Lower lobe of right lung (tissue), 2 donors: ENCODE measurements around the gene TMF1. TPM values are rescaled to one million over a fixed set of nuclear protein-coding genes. Genes with fewer than 3 reads are reported as not detected.

Source experiments
- ATAC-seq, 2 donors: fragments of 200-7000 bp; cut with Tn5 transposase; one replicate each; pipeline ENCODE4 v1.9.1; 2020 to 2022; ENCODE audit warnings: mild to moderate bottlenecking in 2 of 2, moderate library complexity in 2 of 2
- DNase-seq: peaks from one replicate; pipeline ENCODE4 v3.0.0-alpha.2; 2020
- H3K27ac ChIP-seq: fragments of 200-600 bp; one replicate; pipeline ENCODE4 v1.8.0; 2022
- H3K27me3 ChIP-seq: fragments of 200-600 bp; one replicate; pipeline ENCODE4 v1.8.0; 2022; ENCODE audit warnings: low read depth
- H3K36me3 ChIP-seq: fragments of 200-600 bp; one replicate; pipeline ENCODE4 v1.8.0; 2022; ENCODE audit warnings: mild to moderate bottlenecking
- H3K4me1 ChIP-seq: fragments of 200-600 bp; one replicate; pipeline ENCODE4 v1.8.0; 2022
- H3K4me3 ChIP-seq: fragments of 200-600 bp; one replicate; pipeline ENCODE4 v1.8.0; 2022; ENCODE audit warnings: mild to moderate bottlenecking
- H3K9me3 ChIP-seq: fragments of 200-600 bp; one replicate; pipeline ENCODE4 v1.8.0; 2022
- CTCF ChIP-seq: fragments of 200-600 bp; IDR thresholded peaks from one replicate; pipeline ENCODE4 v1.8.0; 2022; ENCODE audit warnings: antibody characterized with exemption, mild to moderate bottlenecking
- intact Hi-C: fragments of 100-400 bp; cut with DNase I; formaldehyde crosslinking; loops from one replicate; pipeline ENCODE4 v1.11.0; 2022
- total RNA-seq: library from RNA; stranded (reverse); fragmentation: NEBNext Ultra II Directional; extraction: Animal tissue kit (Norgen Biotek cat#: 25700); gene quantifications from one replicate; pipeline ENCODE4 v1.2.1, GENCODE V29; 2021
- donor health status: DM: no; HTN: yes; CAD: no; lungs with severe emphysema.

TMF1 gene
- total RNA-seq, 1 donor from 2014 or later: 40.0 TPM

- intact Hi-C loops: no loop called here
- Histone ChIP-seq H3K36me3 (peaks cover 7% of the 10 kb centered on the region), H3K4me1 (peaks cover 19% of the 10 kb centered on the region), H3K9me3 (no peaks in the 10 kb centered on the region), H3K27me3 (no peaks in the 10 kb centered on the region), H3K4me3 (no peak overlapping the region), H3K27ac (no peak overlapping the region)
- ATAC-seq (no peak), DNase-seq (no peak)
- no peak for TF ChIP-seq CTCF
Observed at GRCh38 chr3:69016102-69016501, 36.0 kb downstream of the TMF1 start.

DNA sequence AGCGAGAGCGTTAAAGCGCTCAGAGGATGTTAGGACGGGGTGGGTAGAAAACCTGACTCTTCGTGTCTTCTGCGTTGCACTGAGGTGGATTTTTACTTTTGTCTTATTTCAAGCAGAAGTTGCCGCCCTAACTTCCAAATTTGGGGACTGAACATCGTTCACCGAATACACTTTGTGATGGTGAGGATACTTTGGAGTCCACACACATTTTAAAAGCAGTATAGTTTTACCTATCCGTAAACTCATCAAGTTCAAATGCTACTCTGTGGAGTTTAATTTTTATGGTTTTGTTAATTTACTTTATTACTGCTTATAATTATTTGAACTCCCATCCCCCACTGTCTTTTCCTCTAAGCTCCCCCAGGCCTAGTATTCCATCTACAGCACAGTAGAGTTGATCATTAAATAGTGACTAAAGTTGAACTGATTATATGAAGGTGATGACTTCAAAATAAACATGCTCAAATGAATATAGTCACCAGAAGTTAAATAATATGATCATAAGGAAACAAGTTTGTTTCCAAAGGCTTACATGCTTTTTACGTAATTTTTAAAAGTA lies 38.0 kb downstream of the TMF1 start:
- Histone ChIP-seq H3K36me3 (peaks cover 17% of the 10 kb centered on the region), H3K27me3 (no peaks in the 10 kb centered on the region), H3K4me1 (peaks cover 35% of the 10 kb centered on the region), H3K27ac (peak overlapping the region; percentile 100), H3K9me3 (no peaks in the 10 kb centered on the region), H3K4me3 (peak overlapping the region; percentile 79)
- TF ChIP-seq CTCF: no peak
- ATAC-seq: no peak
- DNase-seq: no peak
- intact Hi-C loops: no loop called here

DNA sequence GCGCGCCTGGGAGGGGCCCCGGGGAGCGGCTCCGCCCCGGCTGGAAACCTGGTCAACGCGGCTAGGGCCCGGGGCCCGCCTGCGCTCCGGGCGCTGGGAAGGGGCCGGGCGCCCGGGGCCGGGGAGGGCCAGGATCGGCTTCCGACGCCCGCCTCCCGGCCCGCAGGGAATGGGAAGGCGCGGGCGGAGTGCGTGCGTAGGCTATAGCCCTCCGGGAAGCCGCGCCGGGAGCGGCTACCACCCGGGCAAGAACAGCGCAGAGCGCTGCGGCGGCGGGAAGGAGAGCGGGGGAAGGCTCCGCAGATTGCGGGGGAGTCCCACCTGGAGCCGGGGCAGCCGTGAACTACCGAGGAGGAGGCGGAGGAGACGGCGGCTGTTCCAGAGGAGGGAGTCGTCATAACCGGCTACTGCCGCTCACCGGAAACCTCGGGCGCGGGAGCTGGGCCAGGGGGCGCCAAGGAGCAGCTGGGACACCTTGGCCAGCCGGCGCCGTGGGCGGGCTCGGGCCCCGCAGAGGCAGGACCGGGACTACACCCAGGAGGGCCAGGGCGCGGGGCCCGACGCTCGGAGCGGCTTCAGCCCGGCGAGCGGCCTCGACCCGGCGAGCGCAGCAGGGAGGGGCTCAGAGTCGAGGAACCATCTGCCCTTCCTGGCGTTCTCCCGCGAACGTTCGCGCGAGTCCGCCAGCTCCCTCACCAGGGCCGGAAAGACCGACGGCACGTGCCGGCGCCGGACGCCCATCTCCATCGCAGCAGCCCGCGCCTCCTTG lies 38.7 kb downstream of the TMF1 start, which contains the start of gene EOGT:
Gene EOGT, minus strand, starts transcription at position 432 of the 769 bp plus-strand sequence. CDS start 3,838 bp downstream, outside the sequence.
- peaks cover 42% of the 10 kb centered on the region for H3K4me1 ChIP-seq
- H3K27me3 ChIP-seq: no peaks in the 10 kb centered on the region
- DNase-seq: peak; percentile 94
- ATAC-seq: peak; percentile 95
- peaks cover 21% of the 10 kb centered on the region for H3K36me3 ChIP-seq
- intact Hi-C loops: no loop called here
- TF ChIP-seq CTCF: peak; percentile 60
- peak within 1 kb of the TSS; percentile 79 for H3K4me3 ChIP-seq
- H3K9me3 ChIP-seq: no peaks in the 10 kb centered on the region
- peak within 1 kb of the TSS; percentile 100 for H3K27ac ChIP-seq

GRCh38 chr3:69012800-69013252 lies 39.3 kb downstream of the TMF1 start:
- Histone ChIP-seq H3K4me1 (peaks cover 44% of the 10 kb centered on the region), H3K4me3 (peak overlapping the region; percentile 79), H3K27me3 (no peaks in the 10 kb centered on the region), H3K27ac (peak overlapping the region; percentile 100), H3K36me3 (peaks cover 27% of the 10 kb centered on the region), H3K9me3 (no peaks in the 10 kb centered on the region)
- ATAC-seq (peak; percentile 72 to 78), DNase-seq (peak; percentile 78)
- intact Hi-C loops: no loop called here
- TF ChIP-seq CTCF: no peak

GRCh38 chr3:69012100-69012799 lies 39.9 kb downstream of the TMF1 start:
- Histone ChIP-seq H3K27ac (peak overlapping the region; percentile 100), H3K27me3 (no peaks in the 10 kb centered on the region), H3K4me3 (peak overlapping the region; percentile 79), H3K36me3 (peaks cover 33% of the 10 kb centered on the region), H3K9me3 (no peaks in the 10 kb centered on the region), H3K4me1 (peaks cover 44% of the 10 kb centered on the region)
- intact Hi-C loops: no loop called here
- peak; percentile 5 for TF ChIP-seq CTCF
- ATAC-seq (peak; percentile 7 to 8), DNase-seq (peak; percentile 62)
